Endothelial cell of umbilical vein (primary cell): ENCODE data around the gene KCTD20. TPM values are rescaled to one million over a fixed set of nuclear protein-coding genes. Genes with fewer than 3 reads are reported as not detected.

ENCODE experiments used
- BruUV-seq: library from RNA; stranded (reverse); fragments of 400-500 nt; replicated peaks from 2 replicates; lab custom pipeline; 2021; lab: Mats Ljungman, UMichigan
- CTCF ChIA-PET: fragments of 300-600, 350-600 bp; sonication (Branson Sonifier 250); formaldehyde crosslinking; loops from one replicate; lab custom pipeline; 2021; ENCODE audit warnings: antibody characterized with exemption, inconsistent platforms; lab: Charles Lee
- POLR2A ChIA-PET: fragments of 300-600, 350-600 bp; sonication (Branson Sonifier 250); formaldehyde crosslinking; loops from one replicate; lab custom pipeline; 2021; ENCODE audit warnings: antibody characterized with exemption, inconsistent platforms; lab: Charles Lee
- DNase-seq: peaks from one replicate; pipeline ENCODE4 v3.0.0-alpha.2; 2011; ENCODE audit warnings: low read depth, low spot score
- FAIRE-seq: peaks from 2 replicates; lab custom pipeline; 2011; peaks lifted over from hg19 to GRCh38; lab: Jason Lieb, UNC
- H2AFZ ChIP-seq: 2 replicates; pipeline ENCODE4 v1.6.0; 2012; ENCODE audit warnings: low read depth, low read length, control low read depth, inconsistent platforms
- H3K27ac ChIP-seq: 2 replicates; pipeline ENCODE4 v1.5.1; 2011; ENCODE audit warnings: low read depth, mild to moderate bottlenecking, control low read depth, low read length, moderate library complexity; ENCODE audit not compliant: insufficient read depth
- H3K27me3 ChIP-seq, 2 experiments: 2 replicates each; pipeline versions ENCODE4 v1.6.0 to v1.6.1; 2011; ENCODE audit warnings: low read length in 2 of 2, mixed read lengths in 1 of 2; ENCODE audit not compliant: control insufficient read depth in 2 of 2, insufficient read depth in 2 of 2
- H3K36me3 ChIP-seq, 2 experiments: 2 replicates in 1 of 2; 3 replicates in 1 of 2; pipeline ENCODE4 v1.5.1; 2011; ENCODE audit warnings: low read length in 2 of 2, mild to moderate bottlenecking in 1 of 2, moderate library complexity in 1 of 2; ENCODE audit not compliant: control insufficient read depth in 2 of 2, insufficient read depth in 2 of 2; ENCODE audit errors: extremely low read depth in 1 of 2
- H3K4me1 ChIP-seq: 3 replicates; pipeline ENCODE4 v1.5.1; 2011; ENCODE audit warnings: mild to moderate bottlenecking, low read length; ENCODE audit not compliant: control insufficient read depth, insufficient read depth; ENCODE audit errors: extremely low read depth
- H3K4me2 ChIP-seq: 2 replicates; pipeline ENCODE4 v1.6.1; 2011; ENCODE audit warnings: low read length, control low read depth, mixed read lengths; ENCODE audit not compliant: insufficient read depth
- H3K4me3 ChIP-seq, 3 experiments: fragments of 200-600 bp in 1 of 3; sonication (generic), shearing (Covaris generic) in 1 of 3; replicated peaks in 1 of 3; 2 replicates each; pipeline ENCODE4 v1.5.1; 2011 to 2016; ENCODE audit warnings: control low read depth in 3 of 3, low read length in 3 of 3, mild to moderate bottlenecking in 2 of 3, inconsistent platforms in 1 of 3, low read depth in 1 of 3, moderate library complexity in 1 of 3; ENCODE audit not compliant: insufficient read depth in 1 of 3
- H3K79me2 ChIP-seq: 2 replicates; pipeline ENCODE4 v1.6.0; 2012; ENCODE audit warnings: low read length, inconsistent platforms; ENCODE audit not compliant: control insufficient read depth, insufficient read depth
- H3K9ac ChIP-seq: replicated peaks from 2 replicates; pipeline ENCODE3; 2011; ENCODE audit warnings: low read length, control low read depth; ENCODE audit not compliant: insufficient read depth; ENCODE audit errors: extremely low read depth
- H3K9me1 ChIP-seq: replicated peaks from 3 replicates; pipeline ENCODE4 v1.6.0; 2011; ENCODE audit warnings: mild to moderate bottlenecking, low read length; ENCODE audit not compliant: control insufficient read depth, insufficient read depth; ENCODE audit errors: extremely low read depth
- H3K9me3 ChIP-seq: replicated peaks from 2 replicates; pipeline ENCODE4 v1.5.1; 2012; ENCODE audit warnings: low read length, inconsistent platforms; ENCODE audit not compliant: control insufficient read depth, insufficient read depth
- H4K20me1 ChIP-seq: replicated peaks from 2 replicates; pipeline ENCODE3; 2011; ENCODE audit warnings: mild to moderate bottlenecking, low read length; ENCODE audit not compliant: control insufficient read depth, insufficient read depth; ENCODE audit errors: extremely low read depth
- CTCF ChIP-seq, 2 donors: IDR thresholded peaks; 1 replicate in 1 of 2; 2 replicates in 1 of 2; pipeline ENCODE4 v1.5.1; 2011; ENCODE audit warnings: low read length in 2 of 2, mild to moderate bottlenecking in 2 of 2, moderate library complexity in 2 of 2, control low read depth in 1 of 2, inconsistent platforms in 1 of 2, low read depth in 1 of 2; ENCODE audit not compliant: insufficient read depth in 1 of 2; ENCODE audit errors: extremely low read depth in 1 of 2
- EZH2 ChIP-seq: IDR thresholded peaks from 2 replicates; pipeline ENCODE4 v1.6.1; 2012; ENCODE audit warnings: borderline replicate concordance, low read depth, mild to moderate bottlenecking, moderate library complexity, low read length, inconsistent platforms; ENCODE audit not compliant: severe bottlenecking
- FOS ChIP-seq: IDR thresholded peaks from 2 replicates; pipeline ENCODE4 v1.6.1; 2011; ENCODE audit warnings: mild to moderate bottlenecking, low read length, moderate library complexity, borderline replicate concordance; ENCODE audit not compliant: insufficient read depth
- GATA2 ChIP-seq: IDR thresholded peaks from 2 replicates; pipeline ENCODE4 v1.7.0; 2011; ENCODE audit warnings: low read depth, mild to moderate bottlenecking, moderate library complexity, mixed read lengths, low read length; ENCODE audit not compliant: insufficient read length, insufficient read depth
- JUN ChIP-seq: IDR thresholded peaks from 2 replicates; pipeline ENCODE4 v1.6.1; 2011; ENCODE audit warnings: borderline replicate concordance, low read depth; ENCODE audit not compliant: insufficient read length, insufficient read depth
- MYC ChIP-seq: IDR thresholded peaks from one replicate; pipeline ENCODE4 v1.6.1; 2011; ENCODE audit warnings: mild to moderate bottlenecking, low read depth, low read length
- POLR2A ChIP-seq: IDR thresholded peaks from 2 replicates; pipeline ENCODE4 v1.6.1; 2012; ENCODE audit warnings: low read depth, mild to moderate bottlenecking, control low read depth, low read length
- POLR2AphosphoS5 ChIP-seq: IDR thresholded peaks from 2 replicates; pipeline ENCODE4 v1.6.1; 2012; ENCODE audit warnings: low read depth, mild to moderate bottlenecking, control low read depth, low read length, moderate library complexity; ENCODE audit not compliant: insufficient read depth
- dilution Hi-C: fragments of 300-500 bp; cut with MboI; formaldehyde crosslinking; loops from one replicate; pipeline ENCODE4 v1.15.0; 2019; ENCODE audit warnings: low sequenced_read_pairs; ENCODE audit not compliant: extremely low pct_ligation_motif_present
- intact Hi-C: fragments of 100-400 bp; cut with micrococcal nuclease; formaldehyde crosslinking; loops from one replicate; pipeline ENCODE4 v1.10.0; 2022
- polyA plus RNA-seq, 4 experiments: library from polyadenylated mRNA; depleted of rRNA in 3 of 4; stranded (reverse) in 3 of 4; unstranded in 1 of 4; fragments of >200 nt; gene quantifications; 2 replicates each; pipeline versions ENCODE4 v1.2.1 to v1.2.3, GENCODE V29; 2011 to 2012; ENCODE audit warnings: missing spikeins in 1 of 4
- total RNA-seq: library from RNA; stranded (reverse); gene quantifications from 2 replicates; pipeline ENCODE4 v1.2.3, GENCODE V29; 2021
- TF ChIP-seq, protein P1 (sequence below): IDR thresholded peaks from 2 replicates; pipeline ENCODE4 v1.6.1; 2011; ENCODE audit not compliant: insufficient read depth, insufficient read length

The KCTD20 gene
- total and polyA plus RNA-seq, 2 donors (not counting 3 experiments of a cell fraction or from before 2014, with no cell fraction given), result 26.2 to 47.2 TPM

- peaks cover 28% of the 10 kb centered on the region for H3K79me2 ChIP-seq
- TF ChIP-seq POLR2AphosphoS5, result no peak
- TF ChIP-seq, protein P1, sequence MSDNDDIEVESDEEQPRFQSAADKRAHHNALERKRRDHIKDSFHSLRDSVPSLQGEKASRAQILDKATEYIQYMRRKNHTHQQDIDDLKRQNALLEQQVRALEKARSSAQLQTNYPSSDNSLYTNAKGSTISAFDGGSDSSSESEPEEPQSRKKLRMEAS, result no peak
- no peak for TF ChIP-seq FOS
- TF ChIP-seq JUN, result no peak
- no peaks in the 10 kb centered on the region for H3K27me3 ChIP-seq
- H2AFZ ChIP-seq, result no peak overlapping the region
- POLR2A ChIA-PET, result no interaction called here
- H3K4me1 ChIP-seq, result no peaks in the 10 kb centered on the region
- no peaks in the 10 kb centered on the region for H3K9me3 ChIP-seq
- H3K9me1 ChIP-seq, result no peaks in the 10 kb centered on the region
- H3K9ac ChIP-seq, result no peak overlapping the region
- CTCF ChIA-PET, result interaction anchor here (1.2 to 3.3 kb wide), 7 partner anchors 8 to 47 kb away, joined by 3 to 12 read pairs (median 3); no protein-coding TSS in a partner anchor
- peaks cover 0 to 2% of the 10 kb centered on the region in 2 experiments for H3K36me3 ChIP-seq
- H3K4me3 ChIP-seq, result no peak overlapping the region
- no TSS peak for BruUV-seq
- no peaks in the 10 kb centered on the region for H4K20me1 ChIP-seq
- intact Hi-C loops, result no loop called here
- H3K27ac ChIP-seq, result no peak overlapping the region
- H3K4me2 ChIP-seq, result no peak overlapping the region
- no peak for DNase-seq
- dilution Hi-C loops, result no loop called here
- no peak for FAIRE-seq
Observed at GRCh38 chr6:36469946-36470345, 27.1 kb downstream of the KCTD20 start.

GRCh38 chr6:36478051-36478526, 35.3 kb downstream of the KCTD20 start:
- ChIA-PET POLR2A (interaction anchor here (0.7 kb wide), 1 partner anchor 400 kb away, joined by 3 read pairs; no protein-coding TSS in a partner anchor), CTCF (interaction anchor here (0.9 to 2.0 kb wide), 8 partner anchors 8 to 359 kb away, joined by 3 to 7 read pairs (median 4); no protein-coding TSS in a partner anchor)
- Histone ChIP-seq H4K20me1 (no peaks in the 10 kb centered on the region), H3K4me3 (no peak overlapping the region), H3K36me3 (peaks cover 3 to 9% of the 10 kb centered on the region in 2 experiments), H3K4me2 (no peak overlapping the region), H3K27me3 (no peaks in the 10 kb centered on the region), H3K27ac (no peak overlapping the region), H3K79me2 (no peaks in the 10 kb centered on the region), H3K9me1 (no peaks in the 10 kb centered on the region), H3K4me1 (no peaks in the 10 kb centered on the region), H3K9me3 (no peaks in the 10 kb centered on the region), H3K9ac (no peak overlapping the region), H2AFZ (no peak overlapping the region)
- dilution Hi-C loops, result no loop called here
- no peak for TF ChIP-seq MYC
- TF ChIP-seq JUN, result no peak
- TF ChIP-seq EZH2, result no peak
- no peak for TF ChIP-seq POLR2A
- no peak for TF ChIP-seq FOS
- no peak for TF ChIP-seq CTCF (IDR thresholded peaks at IDR 0.05; ENCODE audit: extremely low read depth in 1 of 2, insufficient read depth in 1 of 2, low read depth in 1 of 2, low read length in 2 of 2)
- no peak for TF ChIP-seq POLR2AphosphoS5
- no peak for TF ChIP-seq GATA2
- TF ChIP-seq, protein P1, result no peak
- DNase-seq (peak; percentile 63), FAIRE-seq (no peak)
- no TSS peak for BruUV-seq
- intact Hi-C loops, result no loop called here
